ENCODE results near the gene RABGEF1. TPM values are rescaled to one million over a fixed set of nuclear protein-coding genes. Genes with fewer than 3 reads are reported as not detected.
"Not testable (repeated sequence)": the region's sequence is repeated elsewhere in the genome, so short reads cannot be mapped to it uniquely, and the experiment has no call there.

RABGEF1 gene
- total and polyA plus RNA-seq, 7 donors: 10.2 to 47.2 (median 36.4) TPM

DNA sequence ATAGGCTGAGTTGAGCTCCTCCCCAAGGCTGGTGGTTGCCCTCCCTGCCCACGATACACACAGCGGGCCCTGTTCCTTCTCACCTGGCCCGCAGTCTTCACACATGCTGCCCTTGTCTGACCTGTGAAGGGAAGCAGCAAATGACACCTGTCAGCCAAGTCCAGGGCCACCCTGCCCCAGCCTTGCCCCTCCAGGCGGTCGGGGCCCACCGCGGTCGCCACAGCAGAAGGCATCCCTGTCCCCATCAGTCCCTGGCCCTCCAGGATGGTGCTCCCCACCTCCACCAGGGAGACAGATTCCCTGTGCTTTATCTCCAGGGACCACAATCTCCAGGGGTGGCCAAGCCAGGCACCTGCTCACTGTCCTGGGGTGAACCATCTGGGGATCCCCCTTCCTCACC, 99.3 kb downstream of the RABGEF1 start:
- no peak overlapping the region for H3K4me3 ChIP-seq
- no peaks in the 10 kb centered on the region for H3K9me3 ChIP-seq
- peaks cover 0 to 11% (median 7%) of the 10 kb centered on the region in 4 donors for H3K4me1 ChIP-seq
- peak; percentile 51 for DNase-seq
- 85 to 89% methylated on average over 8 of the region's 8 CpGs for WGBS, 2 donors
- intact Hi-C loops (cut with DNase I): loop anchor here (5.0 to 10.0 kb wide), 3 partner anchors 82 to 185 kb away; partner anchors contain the start of gene TMEM248
- H3K27ac ChIP-seq: no peak overlapping the region
- no peaks in the 10 kb centered on the region for H3K36me3 ChIP-seq
- H3K27me3 ChIP-seq: no peaks in the 10 kb centered on the region
- TF ChIP-seq POLR2A (IDR thresholded peaks at IDR 0.05) (no peak), CTCF (IDR thresholded peaks at IDR 0.05) (no peak), POLR2AphosphoS5 (IDR thresholded peaks at IDR 0.05) (no peak), EP300 (IDR thresholded peaks at IDR 0.05) (no peak)

GRCh38 chr7:66840316-66840715, 99.8 kb downstream of the RABGEF1 start:
- H3K4me1 ChIP-seq: peaks cover 0 to 13% (median 8%) of the 10 kb centered on the region in 4 donors
- no peaks in the 10 kb centered on the region for H3K36me3 ChIP-seq
- no peak overlapping the region for H3K27ac ChIP-seq
- no peaks in the 10 kb centered on the region for H3K27me3 ChIP-seq
- TF ChIP-seq POLR2AphosphoS5 (IDR thresholded peaks at IDR 0.05): no peak
- no peak for TF ChIP-seq EP300 (IDR thresholded peaks at IDR 0.05)
- TF ChIP-seq CTCF (IDR thresholded peaks at IDR 0.05): no peak
- no peak for TF ChIP-seq POLR2A (IDR thresholded peaks at IDR 0.05)
- intact Hi-C loops (cut with DNase I): loop anchor here (5.0 to 10.0 kb wide), 3 partner anchors 82 to 186 kb away; partner anchors contain the start of gene TMEM248
- WGBS, 2 donors: 92 to 93% methylated on average over 5 of the region's 5 CpGs
- H3K9me3 ChIP-seq: no peaks in the 10 kb centered on the region
- H3K4me3 ChIP-seq: no peak overlapping the region
- peak; percentile 53 for DNase-seq

- Histone ChIP-seq H3K27me3 (no peaks in the 10 kb centered on the region), H3K4me3 (no peak overlapping the region), H3K4me1 (peaks cover 0 to 19% (median 14%) of the 10 kb centered on the region in 4 donors), H3K36me3 (no peaks in the 10 kb centered on the region), H3K9me3 (no peaks in the 10 kb centered on the region), H3K27ac (no peak overlapping the region)
- no peak for TF ChIP-seq POLR2AphosphoS5 (IDR thresholded peaks at IDR 0.05)
- TF ChIP-seq POLR2A (IDR thresholded peaks at IDR 0.05): no peak
- no peak for TF ChIP-seq CTCF (IDR thresholded peaks at IDR 0.05)
- 94 to 96% methylated on average over 5 of the region's 5 CpGs for whole genome bisulfite sequencing, 2 donors
- DNase-seq: peak; percentile 33
- intact Hi-C loops (cut with DNase I): loop anchor here (5.0 to 10.0 kb wide), 3 partner anchors 80 to 187 kb away; partner anchors contain the start of gene TMEM248
Measured at GRCh38 chr7:66841898-66842297, 101.4 kb downstream of the RABGEF1 start.

- intact Hi-C loops (cut with DNase I): loop anchor here (5.0 to 10.0 kb wide), 3 partner anchors 79 to 189 kb away; partner anchors contain the start of gene TMEM248
- 67 to 76% methylated on average over 7 of the region's 7 CpGs for WGBS, 2 donors
- H3K36me3 ChIP-seq, H3K9me3 ChIP-seq, H3K27me3 ChIP-seq: not testable (repeated sequence)
- H3K4me1 ChIP-seq: peaks cover 0 to 19% (median 14%) of the 10 kb centered on the region in 4 donors
- H3K27ac ChIP-seq: peak overlapping the region in 3 of 4 donors; percentile 92 to 96 (median 94)
- peak; percentile 20 for DNase-seq
- H3K4me3 ChIP-seq: peak overlapping the region in 1 of 4 donors; percentile 87
Measured at GRCh38 chr7:66843492-66843891, 103.0 kb downstream of the RABGEF1 start.

GRCh38 chr7:66844552-66845378, 104.2 kb downstream of the RABGEF1 start:
- H3K27me3 ChIP-seq: no peaks in the 10 kb centered on the region
- 0 to 1% methylated on average over 61 of the region's 61 CpGs for WGBS, 2 donors
- intact Hi-C loops (cut with DNase I): loop anchor here (2.0 to 10.0 kb wide), 6 partner anchors 78 to 458 kb away; partner anchors contain the start of genes RABGEF1, SBDS, TMEM248 and TYW1
- TF ChIP-seq CTCF (IDR thresholded peaks at IDR 0.05) (peak; percentile 38 to 61 (median 44)), POLR2AphosphoS5 (IDR thresholded peaks at IDR 0.05) (peak; percentile 97 to 99 (median 98)), POLR2A (IDR thresholded peaks at IDR 0.05) (peak; percentile 94 to 95), EP300 (IDR thresholded peaks at IDR 0.05) (peak in 2 of 4 donors; percentile 70 to 75)
- DNase-seq: peak; percentile 99
- peak overlapping the region; percentile 51 to 94 (median 72) for H3K4me3 ChIP-seq
- peaks cover 0 to 19% (median 14%) of the 10 kb centered on the region in 4 donors for H3K4me1 ChIP-seq
- H3K9me3 ChIP-seq: no peaks in the 10 kb centered on the region
- H3K36me3 ChIP-seq: no peaks in the 10 kb centered on the region
- H3K27ac ChIP-seq: peak overlapping the region; percentile 81 to 96 (median 93)
